Measurements from ENCODE around the gene BEND7. TPM values are rescaled to one million over a fixed set of nuclear protein-coding genes. Genes with fewer than 3 reads are reported as not detected.

The BEND7 gene
- total and polyA plus RNA-seq, 9 of the 15 experiments (the other 6 are each of a cell fraction or from before 2014, with no cell fraction given): 1.3 to 11.4 (median 5.2) TPM

GRCh38 chr10:13440185-13441061 is 88.4 kb downstream of the BEND7 start (continued):
- TF ChIP-seq ZBTB11 (CRISPR knock-in tag; IDR thresholded peaks at IDR 0.05) (no peak), HCFC1 (IDR thresholded peaks at IDR 0.05; ENCODE audit: low read depth, low read length) (0 out of 2 replicates have a peak, but pooled peaks have one; percentile 18), CAMTA2 (CRISPR knock-in tag; conservative IDR thresholded peaks at IDR 0.05) (no peak)

All from K562 (cell line).